ENCODE results near the gene DMBT1.
"Not testable (repeated sequence)": the region's sequence is repeated elsewhere in the genome, so short reads cannot be mapped to it uniquely, and the experiment has no call there.

Gene DMBT1

GRCh38 chr10:122549636-122550035 lies 10.9 kb upstream of the DMBT1 start:
- no peak for DNase-seq

DNA sequence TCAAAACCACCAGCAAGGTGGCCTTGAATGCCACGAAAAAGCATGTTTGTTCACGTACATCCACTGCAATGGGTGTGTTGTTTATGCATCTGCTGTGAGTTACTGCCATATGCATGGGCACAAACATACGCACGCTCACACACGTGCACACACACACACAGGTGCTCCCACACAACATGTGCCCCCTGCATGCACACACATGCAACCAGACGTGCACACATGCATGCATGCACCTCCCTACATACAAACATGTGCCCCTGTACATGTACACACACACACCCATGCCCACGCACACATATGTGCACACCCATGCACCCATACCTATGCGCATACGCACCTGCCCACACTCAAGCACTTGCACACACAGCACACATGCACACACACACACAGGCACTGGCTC lies 10.1 kb upstream of the DMBT1 start:
- no peak for DNase-seq

DNA sequence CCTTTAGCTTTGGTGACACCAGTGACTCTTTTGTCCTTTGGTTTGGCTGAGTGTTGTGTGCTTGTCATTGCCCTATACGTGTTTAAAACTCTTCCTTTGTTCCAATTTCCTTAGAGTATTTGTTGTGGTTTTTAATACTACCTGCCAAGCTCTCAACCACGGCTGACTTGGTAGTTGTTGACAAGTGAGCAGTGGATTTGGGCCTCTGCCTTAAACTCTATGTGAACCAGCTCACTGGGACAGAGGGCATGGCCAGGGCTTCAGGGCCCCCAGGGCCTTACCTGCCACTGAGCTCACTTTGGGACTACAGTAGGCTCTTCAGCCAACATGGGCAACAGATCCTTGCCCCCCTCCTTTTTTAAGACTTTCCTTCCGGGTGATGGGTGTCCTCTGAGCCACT lies 9.6 kb upstream of the DMBT1 start:
- no peak for DNase-seq

DNA sequence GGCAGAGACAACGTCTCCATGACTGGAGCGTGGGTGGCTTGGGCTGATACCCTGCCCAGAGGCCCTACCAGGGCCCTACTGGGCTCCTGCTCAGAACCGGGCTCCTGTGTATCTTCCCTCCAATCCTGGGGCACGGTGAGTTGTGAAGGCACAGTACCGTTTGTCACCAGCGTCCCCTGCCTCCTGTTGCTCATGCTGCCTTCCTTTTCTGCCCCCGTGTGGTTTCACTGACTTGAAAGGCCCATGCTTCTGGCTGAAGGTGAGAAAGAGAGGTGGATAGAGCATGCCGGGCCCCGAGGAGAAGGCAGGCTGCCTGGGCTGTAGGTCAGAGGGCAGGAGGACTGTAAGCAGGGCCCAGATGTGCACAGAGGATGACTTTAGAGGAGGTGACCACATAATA lies 9.1 kb upstream of the DMBT1 start:
- no peak for DNase-seq

DNA sequence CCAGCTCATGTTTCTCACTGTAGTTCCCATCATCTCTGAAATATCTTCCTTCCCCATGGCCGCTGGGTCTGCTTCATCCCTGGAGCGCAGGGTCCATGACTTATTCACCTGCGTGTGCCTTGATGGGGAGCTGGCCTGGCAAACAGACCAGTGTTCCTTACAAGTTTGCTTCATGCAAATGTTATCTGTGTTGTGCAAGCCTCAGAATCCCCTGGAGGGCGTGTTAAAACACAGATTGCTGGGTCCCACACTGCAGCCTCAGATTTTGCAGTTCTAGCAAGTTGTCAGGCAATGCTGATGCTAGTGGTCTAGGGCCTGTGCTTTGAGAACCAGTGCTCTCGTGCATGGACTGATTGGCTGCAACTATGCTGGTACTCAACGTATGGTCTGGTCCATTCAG lies 7.2 kb upstream of the DMBT1 start:
- no peak for DNase-seq

DNA sequence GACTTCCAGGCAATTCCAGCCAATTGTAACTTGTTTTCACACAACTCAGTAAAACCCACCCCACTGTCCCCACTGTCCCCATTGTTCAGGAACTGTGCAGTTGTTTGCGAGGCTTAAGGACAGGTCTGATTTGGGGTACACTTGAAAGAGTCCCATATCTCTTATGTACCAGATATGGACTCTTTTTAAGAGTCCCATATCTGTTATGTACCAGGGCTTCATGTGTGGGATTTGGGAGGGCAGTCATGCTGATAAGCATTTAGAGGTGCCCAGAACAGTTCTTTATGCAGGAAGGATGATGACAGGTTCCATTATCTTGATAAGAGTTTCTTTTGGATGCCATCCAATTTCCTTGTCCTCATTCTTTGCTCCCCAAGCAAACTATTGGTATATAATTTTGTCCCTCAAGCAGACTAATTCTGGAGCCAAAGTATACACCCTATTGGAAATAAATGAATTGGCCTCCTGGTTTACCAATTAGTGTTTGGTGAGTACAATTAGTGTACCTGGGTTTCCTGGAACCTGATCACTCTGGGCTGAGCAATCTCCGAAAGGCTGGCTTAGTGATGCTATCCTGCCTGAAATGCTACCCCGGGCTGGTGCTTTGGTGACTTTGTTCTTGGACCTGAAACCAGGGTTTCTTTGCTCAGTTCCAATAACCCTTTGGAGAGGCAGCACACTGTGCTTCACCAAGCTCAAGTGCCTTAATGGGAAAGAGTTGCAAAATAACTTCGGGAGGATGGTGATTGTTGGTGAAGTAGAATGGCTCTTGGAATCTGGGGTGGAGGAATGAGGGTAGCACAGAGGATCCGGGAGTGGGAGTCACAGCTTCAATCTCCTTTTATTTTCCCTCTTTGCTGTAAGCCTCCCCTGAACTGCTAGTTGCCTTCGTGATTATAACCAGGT lies 6.2 kb upstream of the DMBT1 start:
- no peak for DNase-seq

- DNase-seq = no peak
Observed at GRCh38 chr10:122555442-122555841, 5.1 kb upstream of the DMBT1 start.

DNA sequence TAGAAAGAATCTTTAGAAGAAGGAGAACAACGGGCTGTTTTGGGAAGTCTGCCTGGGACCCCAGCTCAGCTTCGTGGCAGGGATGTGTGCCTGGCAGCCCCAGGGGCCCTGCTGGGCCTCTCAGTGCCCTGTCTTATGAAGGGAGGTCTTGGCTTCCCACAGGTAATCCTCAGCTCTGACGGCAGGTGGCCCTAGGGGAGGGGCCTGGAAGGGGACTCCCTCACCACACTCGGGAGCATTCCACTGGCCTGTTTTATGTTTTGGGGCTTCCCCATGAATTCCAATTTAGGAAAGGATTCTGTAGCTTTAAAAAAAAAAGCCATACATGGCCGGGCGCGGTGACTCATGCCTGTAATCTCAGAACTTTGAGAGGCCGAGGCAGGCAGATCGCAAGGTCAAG lies 3.0 kb upstream of the DMBT1 start:
- no peak for DNase-seq

DNA sequence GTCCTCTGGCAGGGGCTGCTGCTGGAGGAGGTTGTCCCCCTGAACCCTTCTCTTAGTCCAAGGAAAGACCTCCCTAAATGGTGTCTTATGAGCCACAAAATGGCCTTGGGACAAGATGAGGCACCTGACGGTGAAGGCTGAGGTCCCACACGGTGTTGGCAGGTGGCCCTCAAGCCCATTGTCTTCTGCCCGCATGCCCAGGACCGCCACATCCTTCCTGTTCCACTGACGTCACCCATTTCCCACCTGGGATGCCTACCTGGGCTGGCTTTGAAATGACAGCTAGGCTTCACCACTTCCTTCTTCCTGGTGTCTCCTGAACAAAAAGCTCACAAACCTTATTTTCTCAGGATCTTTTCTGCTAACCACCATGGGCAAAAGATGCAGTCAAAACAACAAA lies 2.1 kb upstream of the DMBT1 start:
- no peak for DNase-seq

DNA sequence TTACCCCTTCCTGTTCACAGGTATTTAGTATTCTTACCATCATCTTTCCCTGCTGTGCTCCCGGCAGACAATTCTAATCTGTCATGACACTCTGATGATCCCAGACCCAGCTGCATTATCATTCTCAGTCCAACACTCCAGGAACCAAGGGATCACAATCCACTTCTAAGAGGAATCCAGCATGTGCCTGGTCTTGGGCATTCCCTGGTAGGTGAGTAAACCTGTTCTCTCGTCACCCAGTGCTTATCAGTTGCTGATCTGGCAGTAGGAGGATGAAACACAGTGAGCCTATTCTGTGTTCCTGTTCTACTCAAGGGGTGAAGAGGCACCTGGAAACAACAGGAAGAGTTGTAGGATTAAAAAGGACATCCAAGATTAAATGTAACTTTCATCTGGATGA lies 1.3 kb upstream of the DMBT1 start:
- DNase-seq = no peak

GRCh38 chr10:122561212-122561611 lies 658 bp downstream of the DMBT1 start:
- DNase-seq = no peak

- DNase-seq = no peak
Observed at GRCh38 chr10:122561792-122562191, 1.2 kb downstream of the DMBT1 start.

GRCh38 chr10:122564980-122565379 lies 4.4 kb downstream of the DMBT1 start:
- no peak for DNase-seq

DNA sequence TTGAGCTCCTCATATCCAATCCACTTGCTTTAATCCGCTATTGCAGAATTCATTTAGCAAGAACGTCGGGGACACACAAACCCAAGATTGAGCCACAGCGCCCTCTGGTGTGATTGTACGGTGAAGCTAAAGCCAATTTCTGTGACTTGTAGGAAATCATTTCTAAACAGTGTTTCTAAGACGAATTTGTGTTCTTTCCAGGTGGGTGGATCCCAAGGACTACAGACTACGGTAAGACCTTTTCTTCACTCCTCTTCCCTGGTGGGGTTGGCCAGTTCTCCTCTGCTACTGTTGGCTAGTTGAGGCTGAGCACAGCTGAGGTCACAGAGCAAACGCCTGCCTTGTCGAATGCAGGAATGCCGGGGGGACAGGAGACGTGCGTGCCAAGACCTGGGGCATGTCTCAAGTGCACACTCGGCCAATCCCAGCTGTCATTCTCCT lies 5.2 kb downstream of the DMBT1 start:
- DNase-seq = peak; percentile 58

DNA sequence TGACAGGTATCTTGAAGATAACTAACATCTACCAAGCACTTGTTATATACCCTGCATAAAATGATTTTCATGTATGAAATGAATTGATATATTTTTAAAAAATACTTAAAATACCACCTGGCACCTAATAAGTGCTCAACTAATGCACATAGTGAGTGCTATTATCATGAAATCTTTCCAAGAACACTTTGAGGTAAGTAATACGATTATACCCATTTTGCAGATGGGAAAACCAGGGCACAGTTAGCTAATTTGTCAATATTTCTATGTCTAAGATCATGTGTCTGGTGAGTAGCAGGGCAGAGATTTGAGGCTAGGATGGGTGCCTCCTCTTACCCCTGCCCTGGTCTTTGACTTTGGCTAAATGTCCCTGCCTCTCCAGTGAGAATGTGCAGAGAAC lies 6.1 kb downstream of the DMBT1 start:
- DNase-seq = no peak

DNA sequence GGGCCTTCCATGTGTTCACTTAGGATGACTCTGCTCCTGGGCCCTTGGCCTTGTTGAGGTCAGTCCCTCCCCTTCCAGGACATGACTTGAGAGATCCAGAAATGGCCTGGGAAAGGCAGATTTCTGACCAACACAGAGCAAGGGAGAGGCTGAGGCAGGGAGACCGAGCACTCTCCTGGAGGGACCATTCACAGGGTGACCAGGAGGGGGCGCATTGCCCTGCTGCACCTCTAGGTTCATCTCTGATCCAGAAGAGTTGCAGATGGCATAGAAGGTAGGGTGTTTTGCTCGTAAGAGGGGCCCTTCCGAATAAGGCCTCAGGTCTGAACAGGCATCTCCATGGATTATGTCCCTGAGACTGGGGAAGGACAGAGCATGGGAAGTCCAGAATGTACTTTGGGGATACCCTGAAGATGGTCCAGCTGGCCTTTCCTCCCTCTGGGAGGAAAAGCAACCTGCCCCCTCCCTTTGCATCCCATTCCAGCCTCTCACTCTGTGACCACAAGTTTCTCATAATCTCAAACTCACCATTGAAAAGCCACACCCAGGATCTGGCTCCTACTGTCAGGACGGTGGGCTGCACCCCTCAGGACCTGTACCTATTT lies 6.6 kb downstream of the DMBT1 start:
- DNase-seq = no peak

DNA sequence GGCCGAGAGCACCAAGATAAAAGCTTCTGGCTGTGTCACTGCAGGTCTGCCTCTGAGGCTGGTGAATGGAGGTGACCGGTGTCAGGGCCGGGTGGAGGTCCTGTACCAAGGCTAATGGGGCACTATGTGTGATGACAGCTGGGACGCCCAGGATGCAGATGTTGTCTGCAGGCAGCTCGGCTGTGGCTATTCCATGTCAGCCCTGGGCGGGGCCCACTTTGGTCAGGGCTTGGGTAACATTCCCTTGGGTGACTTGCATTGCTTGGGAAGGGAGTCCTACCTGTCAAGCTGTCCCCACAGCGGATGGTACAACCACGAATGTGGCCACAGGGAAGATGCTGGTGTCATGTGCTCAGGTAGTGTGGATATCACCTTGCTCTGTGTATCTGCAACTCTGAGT lies 8.0 kb downstream of the DMBT1 start:
- DNase-seq = no peak

DNA sequence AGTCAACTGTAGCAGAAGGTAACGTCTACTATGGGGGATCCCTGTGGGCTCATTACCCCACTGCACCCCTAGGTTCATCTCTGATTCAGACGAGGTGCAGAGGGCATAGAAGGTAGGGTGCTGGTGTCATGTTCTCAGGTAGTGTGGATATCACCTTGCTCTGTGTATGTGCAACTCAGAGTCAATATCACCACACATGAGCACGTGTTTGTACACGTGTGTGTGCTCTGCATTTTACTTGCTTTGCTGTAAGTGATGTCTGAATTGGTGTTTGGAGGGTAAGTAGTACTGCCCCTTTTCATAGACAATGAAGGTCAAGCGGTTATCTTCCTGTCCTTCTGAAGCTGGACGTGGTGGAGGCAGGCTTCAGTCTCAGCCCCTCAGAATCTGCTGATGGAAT lies 10.4 kb downstream of the DMBT1 start:
- no peak for DNase-seq

DNA sequence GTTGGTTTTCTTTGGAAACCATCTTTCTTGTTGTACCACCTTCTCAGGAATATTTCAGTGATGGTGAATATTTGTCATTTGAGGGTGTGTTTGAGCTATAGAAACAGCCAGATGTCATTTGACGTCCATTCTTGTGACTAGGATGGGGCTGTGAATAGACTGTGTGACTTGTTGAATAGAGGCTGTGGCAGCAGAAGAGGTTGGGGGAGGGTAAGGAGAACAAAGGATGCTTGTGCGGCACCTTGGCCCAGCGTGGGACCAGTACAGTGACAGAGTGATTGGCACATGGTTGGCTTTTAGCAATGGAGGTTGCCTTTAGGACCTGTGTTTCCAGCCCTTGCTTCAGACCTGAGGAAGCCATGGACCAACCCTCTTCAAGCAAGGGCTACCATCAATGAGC lies 11.3 kb downstream of the DMBT1 start:
- no peak for DNase-seq

DNA sequence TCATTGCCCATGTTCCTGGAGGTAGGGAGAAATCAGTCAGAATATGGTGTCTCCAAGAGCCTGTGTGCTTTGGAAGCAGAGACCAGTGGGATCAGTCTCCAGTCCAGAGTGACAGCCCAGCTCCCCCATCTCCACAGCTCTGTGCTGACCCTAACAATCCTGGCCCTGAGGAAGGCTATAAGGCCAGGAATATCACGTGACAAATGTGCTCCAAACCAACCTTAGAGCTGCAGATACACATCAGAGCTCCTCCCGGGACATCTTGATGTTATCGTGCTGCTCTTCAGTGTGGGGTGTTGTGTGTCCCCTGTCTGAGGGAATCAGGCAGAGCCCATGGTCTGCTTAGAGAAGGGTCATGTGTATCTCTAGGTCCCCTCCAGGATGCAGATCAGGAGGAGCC lies 15.2 kb downstream of the DMBT1 start:
- DNase-seq = no peak

- no peak for DNase-seq
Observed at GRCh38 chr10:122576291-122576690, 15.7 kb downstream of the DMBT1 start.

- DNase-seq = no peak
Observed at GRCh38 chr10:122577311-122577885, 16.8 kb downstream of the DMBT1 start.

- not testable (repeated sequence) for DNase-seq
Observed at GRCh38 chr10:122586070-122586469, 25.5 kb downstream of the DMBT1 start.

DNA sequence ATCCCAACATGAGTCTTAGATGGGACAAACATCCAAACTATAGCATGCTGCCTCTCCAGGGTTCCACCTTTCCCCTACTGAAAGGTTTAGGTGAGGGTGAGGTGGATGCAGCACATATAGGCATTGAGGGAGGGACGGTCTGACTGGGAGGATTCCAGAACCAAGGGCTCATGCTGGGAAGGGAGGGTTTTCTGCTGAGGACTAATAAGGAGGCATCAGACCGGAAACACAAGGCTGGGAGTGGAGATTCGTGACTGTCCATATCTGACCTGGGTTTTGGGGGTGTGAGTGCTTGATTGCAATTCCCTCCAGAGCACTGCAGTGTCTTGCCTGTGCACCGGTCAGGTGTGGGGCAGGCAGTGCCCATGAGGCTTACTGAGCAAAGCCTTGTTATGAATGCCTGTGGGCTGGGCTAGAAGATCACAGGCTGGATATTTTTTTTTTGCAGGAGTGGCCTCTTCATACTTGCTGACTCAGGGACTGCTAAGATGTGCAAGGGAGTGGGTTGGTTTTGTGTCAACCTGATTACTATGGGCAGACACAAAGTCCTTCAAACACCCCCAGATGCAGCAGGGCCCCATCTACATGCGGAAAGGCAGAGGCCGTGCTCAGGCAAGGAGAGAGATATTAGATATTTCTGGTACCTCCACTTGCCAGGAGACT lies 26.7 kb downstream of the DMBT1 start:
- DNase-seq = no peak

Data from effector CD8-positive, alpha-beta T cell (primary cell).